Fibroblast of lung (primary cell): ENCODE measurements around the gene SPEN.

Source experiments
- EZH2 ChIP-seq: IDR thresholded peaks from 2 replicates; pipeline ENCODE4 v1.5.1; 2012; ENCODE audit warnings: low read length, control low read depth, mild to moderate bottlenecking; ENCODE audit errors: missing control alignments
- TF ChIP-seq, protein P1 (sequence below), 2 donors: IDR thresholded peaks in 1 of 2; conservative IDR thresholded peaks in 1 of 2; 1 replicate in 1 of 2; 2 replicates in 1 of 2; pipeline ENCODE4 v1.5.1; 2011 to 2012; ENCODE audit warnings: low read length in 2 of 2, control low read depth in 1 of 2, inconsistent platforms in 1 of 2, low read depth in 1 of 2, mild to moderate bottlenecking in 1 of 2

DNA sequence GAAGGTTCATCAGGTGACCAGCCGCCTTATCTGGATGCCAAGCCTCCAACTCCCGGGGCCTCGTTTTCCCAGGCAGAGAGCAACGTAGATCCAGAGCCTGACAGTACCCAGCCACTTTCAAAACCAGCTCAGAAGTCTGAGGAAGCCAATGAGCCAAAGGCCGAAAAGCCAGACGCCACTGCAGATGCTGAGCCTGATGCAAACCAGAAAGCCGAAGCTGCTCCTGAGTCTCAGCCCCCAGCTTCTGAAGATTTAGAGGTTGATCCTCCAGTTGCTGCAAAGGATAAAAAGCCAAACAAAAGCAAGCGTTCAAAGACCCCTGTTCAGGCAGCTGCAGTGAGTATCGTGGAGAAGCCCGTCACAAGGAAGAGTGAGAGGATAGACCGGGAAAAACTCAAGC is 83.9 kb downstream of the SPEN start:
- TF ChIP-seq, protein P1, sequence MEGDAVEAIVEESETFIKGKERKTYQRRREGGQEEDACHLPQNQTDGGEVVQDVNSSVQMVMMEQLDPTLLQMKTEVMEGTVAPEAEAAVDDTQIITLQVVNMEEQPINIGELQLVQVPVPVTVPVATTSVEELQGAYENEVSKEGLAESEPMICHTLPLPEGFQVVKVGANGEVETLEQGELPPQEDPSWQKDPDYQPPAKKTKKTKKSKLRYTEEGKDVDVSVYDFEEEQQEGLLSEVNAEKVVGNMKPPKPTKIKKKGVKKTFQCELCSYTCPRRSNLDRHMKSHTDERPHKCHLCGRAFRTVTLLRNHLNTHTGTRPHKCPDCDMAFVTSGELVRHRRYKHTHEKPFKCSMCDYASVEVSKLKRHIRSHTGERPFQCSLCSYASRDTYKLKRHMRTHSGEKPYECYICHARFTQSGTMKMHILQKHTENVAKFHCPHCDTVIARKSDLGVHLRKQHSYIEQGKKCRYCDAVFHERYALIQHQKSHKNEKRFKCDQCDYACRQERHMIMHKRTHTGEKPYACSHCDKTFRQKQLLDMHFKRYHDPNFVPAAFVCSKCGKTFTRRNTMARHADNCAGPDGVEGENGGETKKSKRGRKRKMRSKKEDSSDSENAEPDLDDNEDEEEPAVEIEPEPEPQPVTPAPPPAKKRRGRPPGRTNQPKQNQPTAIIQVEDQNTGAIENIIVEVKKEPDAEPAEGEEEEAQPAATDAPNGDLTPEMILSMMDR (conservative IDR thresholded peaks at IDR 0.05 in 1 of 2, IDR thresholded peaks at IDR 0.05 in 1 of 2; ENCODE audit: low read depth in 1 of 2, low read length in 2 of 2): no peak
- TF ChIP-seq EZH2: no peak
